SJSA1 (cell line): Measurements from ENCODE around the gene ZNRF2. TPM values are rescaled to one million over a fixed set of nuclear protein-coding genes. Genes with fewer than 3 reads are reported as not detected.
"Not testable (repeated sequence)": the region's sequence is repeated elsewhere in the genome, so short reads cannot be mapped to it uniquely, and the experiment has no call there.

ENCODE experiments used
- DNase-seq, 2 experiments: peaks; one replicate each; pipeline ENCODE4 v3.0.0-alpha.2; 2015 to 2020; ENCODE audit warnings: low spot score in 2 of 2, low read depth in 1 of 2
- H3K27ac ChIP-seq: fragments of 250-450 bp; sonication (Bioruptor Pico); 2 replicates; pipeline ENCODE4 v1.5.1; 2020; ENCODE audit warnings: mild to moderate bottlenecking, moderate library complexity
- H3K27me3 ChIP-seq: fragments of 250-450 bp; sonication (Bioruptor Pico); replicated peaks from 2 replicates; pipeline ENCODE4 v1.5.1; 2020; ENCODE audit warnings: mild to moderate bottlenecking, moderate library complexity
- H3K36me3 ChIP-seq: fragments of 250-450 bp; sonication (Bioruptor Pico); 2 replicates; pipeline ENCODE4 v1.5.1; 2020; ENCODE audit warnings: mild to moderate bottlenecking
- H3K4me1 ChIP-seq: fragments of 250-450 bp; sonication (Bioruptor Pico); replicated peaks from 2 replicates; pipeline ENCODE4 v1.6.1; 2021; ENCODE audit warnings: mild to moderate bottlenecking
- H3K4me3 ChIP-seq: fragments of 250-450 bp; sonication (Bioruptor Pico); 2 replicates; pipeline ENCODE4 v1.5.1; 2020; ENCODE audit warnings: mild to moderate bottlenecking
- H3K9me3 ChIP-seq: fragments of 250-450 bp; sonication (Bioruptor Pico); replicated peaks from 2 replicates; pipeline ENCODE4 v1.5.1; 2020; ENCODE audit warnings: mild to moderate bottlenecking
- total RNA-seq: library from RNA; depleted of rRNA; stranded (reverse); fragments of >200 nt; shearing (Covaris generic); gene quantifications from 2 replicates; pipeline ENCODE4 v1.2.3, GENCODE V29; 2014

Gene ZNRF2
- total RNA-seq, 1 experiment from 2014 or later = 20.3 TPM

DNA sequence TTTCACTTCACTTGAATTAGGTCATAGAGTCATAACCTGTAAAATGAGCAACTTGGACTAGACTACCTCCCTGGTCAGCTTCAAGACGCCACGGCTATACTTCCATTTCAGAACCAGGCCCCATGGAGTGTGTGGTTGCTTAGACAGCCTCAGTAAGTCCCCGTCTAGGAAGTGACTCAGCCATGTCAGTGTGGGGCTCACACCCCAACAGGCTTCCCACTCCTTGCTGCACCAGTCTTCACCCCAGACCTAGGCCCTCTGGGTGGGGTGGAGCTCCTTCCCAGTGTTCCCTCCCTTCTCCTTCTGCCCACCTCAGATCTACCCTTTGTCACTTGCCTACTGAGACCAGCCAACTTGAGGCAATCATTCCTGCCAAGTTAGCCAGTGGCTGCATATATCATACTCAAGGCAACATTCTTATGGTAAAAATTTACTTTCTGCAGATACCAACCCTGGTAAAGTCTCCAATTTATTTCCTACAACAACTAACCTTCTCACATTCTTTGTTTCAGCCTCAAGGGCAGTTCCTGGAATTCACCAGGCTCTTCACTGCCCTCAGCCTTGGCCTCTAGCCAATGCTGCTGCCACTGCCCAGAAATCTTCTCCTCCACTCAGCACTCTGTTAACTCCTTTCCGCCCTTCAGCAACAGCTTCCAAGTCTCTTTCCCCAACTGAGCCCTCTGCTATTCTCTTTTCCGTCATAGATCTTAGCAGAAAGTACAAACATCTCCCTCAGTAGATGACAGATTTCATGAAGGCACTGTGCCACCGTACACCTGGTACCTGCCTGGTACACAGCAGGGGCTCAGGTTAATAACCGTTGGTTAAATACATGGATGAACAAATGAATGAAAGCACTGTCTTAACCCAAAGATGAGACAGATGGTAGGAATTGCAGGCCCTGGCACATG, 31.3 kb upstream of the ZNRF2 start:
- peaks cover 8% of the 10 kb centered on the region for H3K4me1 ChIP-seq
- H3K27ac ChIP-seq = no peak overlapping the region
- DNase-seq = peak in 1 of 2 experiments; percentile 18
- no peaks in the 10 kb centered on the region for H3K36me3 ChIP-seq
- H3K27me3 ChIP-seq = no peaks in the 10 kb centered on the region
- no peak overlapping the region for H3K4me3 ChIP-seq
- no peaks in the 10 kb centered on the region for H3K9me3 ChIP-seq

DNA sequence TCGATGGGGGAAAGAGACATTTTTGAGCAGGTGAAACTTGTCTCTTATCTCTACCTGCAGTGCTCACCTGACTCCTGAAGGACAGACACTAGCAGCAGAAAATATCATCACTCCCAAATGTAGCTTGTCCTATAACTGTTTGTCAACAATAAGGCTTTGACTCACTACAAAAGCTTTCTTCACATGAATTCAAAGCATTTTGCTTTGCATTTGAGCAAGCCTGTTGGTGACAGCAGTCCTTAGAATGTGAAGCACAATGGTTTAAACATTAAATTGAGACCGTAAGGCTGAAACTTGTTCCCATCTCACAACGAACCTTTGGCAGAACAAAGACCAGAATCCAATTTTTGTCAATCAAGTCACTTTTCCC, 30.6 kb upstream of the ZNRF2 start:
- DNase-seq = no peak
- no peak overlapping the region for H3K27ac ChIP-seq
- H3K27me3 ChIP-seq = no peaks in the 10 kb centered on the region
- H3K4me1 ChIP-seq = peaks cover 8% of the 10 kb centered on the region
- no peak overlapping the region for H3K4me3 ChIP-seq
- no peaks in the 10 kb centered on the region for H3K36me3 ChIP-seq
- H3K9me3 ChIP-seq = no peaks in the 10 kb centered on the region

DNA sequence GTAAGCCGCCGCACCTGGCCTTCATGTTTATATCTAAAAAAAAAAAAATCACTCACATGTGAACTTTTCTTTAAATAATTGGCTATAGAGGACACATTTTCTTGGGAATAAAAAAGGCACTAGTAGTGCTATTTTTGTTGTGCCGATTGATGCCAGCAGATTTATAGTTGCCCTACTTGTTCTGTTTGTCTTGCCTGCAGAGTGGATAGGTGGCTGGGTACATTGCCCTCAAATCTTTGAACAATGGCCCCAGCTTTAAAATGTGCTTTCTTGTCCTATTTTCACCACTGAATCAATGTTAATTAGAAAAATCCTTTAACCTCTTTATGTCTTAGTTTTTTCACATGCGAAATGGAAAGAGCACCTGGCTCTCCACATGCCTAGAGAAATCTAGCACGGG, 30.1 kb upstream of the ZNRF2 start:
- H3K27me3 ChIP-seq = no peaks in the 10 kb centered on the region
- no peaks in the 10 kb centered on the region for H3K9me3 ChIP-seq
- H3K36me3 ChIP-seq = no peaks in the 10 kb centered on the region
- H3K4me1 ChIP-seq = peaks cover 8% of the 10 kb centered on the region
- DNase-seq = no peak
- no peak overlapping the region for H3K4me3 ChIP-seq
- H3K27ac ChIP-seq = no peak overlapping the region

DNA sequence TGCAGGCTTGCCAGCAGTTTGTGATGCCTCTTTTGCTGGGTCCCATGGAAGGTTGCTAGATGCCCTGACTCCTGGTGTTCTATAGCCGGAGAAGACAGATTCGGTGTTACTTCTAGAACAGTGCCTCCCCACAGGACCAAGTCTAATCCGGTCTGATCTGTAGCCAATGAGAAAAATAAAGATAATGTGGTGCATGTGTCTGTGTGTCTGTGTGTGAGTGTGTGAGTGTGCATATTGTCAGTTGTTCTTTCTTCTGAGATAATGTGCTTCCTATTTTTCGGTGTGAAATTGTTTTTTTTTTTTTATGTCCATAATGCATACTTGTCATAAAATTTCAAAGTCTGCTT, 29.7 kb upstream of the ZNRF2 start:
- Histone ChIP-seq H3K4me1 (peaks cover 8% of the 10 kb centered on the region), H3K27me3 (no peaks in the 10 kb centered on the region), H3K36me3 (no peaks in the 10 kb centered on the region), H3K4me3 (no peak overlapping the region), H3K27ac (no peak overlapping the region), H3K9me3 (no peaks in the 10 kb centered on the region)
- no peak for DNase-seq

DNA sequence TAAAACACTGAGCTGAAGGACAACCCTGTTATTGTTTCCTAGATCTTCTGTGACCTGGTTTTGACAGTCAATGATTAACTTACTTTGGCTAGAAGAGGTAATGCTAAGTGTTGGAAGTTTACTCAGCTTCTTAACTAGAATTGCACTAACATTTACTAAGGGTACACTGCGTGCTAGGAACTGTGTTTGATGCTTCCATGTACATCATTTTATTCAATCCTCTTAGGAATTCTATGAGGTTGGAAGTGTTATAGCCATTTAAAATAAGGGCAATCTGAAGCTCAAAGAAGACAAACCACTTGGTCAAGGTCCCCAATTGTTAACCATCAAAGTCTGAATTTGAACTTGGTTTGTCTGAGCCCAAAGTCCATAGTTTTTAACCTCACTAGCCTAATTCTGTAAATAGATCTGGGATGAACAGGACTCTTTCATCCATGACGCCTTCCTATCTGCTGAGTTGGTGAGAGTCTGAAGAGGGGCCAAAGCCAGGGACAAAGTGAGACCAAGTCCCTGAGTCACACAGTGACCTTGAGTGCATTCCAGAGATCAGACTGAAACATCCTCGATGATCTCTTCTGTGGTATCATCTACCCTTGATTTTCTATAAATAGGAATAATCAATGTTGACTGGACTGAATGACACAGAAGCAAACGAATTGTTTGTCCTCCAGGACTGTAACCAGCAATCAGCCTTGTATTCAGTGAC, 29.2 kb upstream of the ZNRF2 start:
- no peaks in the 10 kb centered on the region for H3K27me3 ChIP-seq
- H3K36me3 ChIP-seq = no peaks in the 10 kb centered on the region
- H3K9me3 ChIP-seq = no peaks in the 10 kb centered on the region
- DNase-seq = no peak
- H3K4me3 ChIP-seq = no peak overlapping the region
- peaks cover 8% of the 10 kb centered on the region for H3K4me1 ChIP-seq
- H3K27ac ChIP-seq = no peak overlapping the region

DNA sequence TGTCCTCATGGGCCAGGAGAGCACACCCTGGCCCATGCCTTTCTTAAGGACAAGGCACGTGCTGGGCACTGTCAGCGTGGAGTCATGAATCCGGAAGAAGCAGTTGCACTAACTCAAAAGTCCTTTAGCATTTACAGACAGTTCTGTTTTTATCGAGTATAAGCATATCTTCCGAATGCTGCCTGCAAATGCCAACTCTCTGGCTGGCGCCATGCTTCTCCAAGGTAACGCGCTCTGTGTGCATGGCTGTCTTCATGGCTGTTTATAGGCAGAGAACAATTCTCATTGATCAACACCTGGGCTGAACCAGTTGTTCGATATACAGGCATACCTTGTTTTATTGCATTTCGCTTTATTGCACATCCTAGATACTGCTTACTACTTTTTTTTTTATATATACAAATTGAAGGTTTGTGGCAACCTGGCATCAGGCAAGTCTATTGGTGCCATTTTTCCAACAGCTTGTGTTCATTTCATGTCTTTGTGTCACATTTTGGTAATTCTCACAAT, 28.0 kb upstream of the ZNRF2 start:
- H3K27ac ChIP-seq = no peak overlapping the region
- H3K36me3 ChIP-seq = no peaks in the 10 kb centered on the region
- peaks cover 8% of the 10 kb centered on the region for H3K4me1 ChIP-seq
- no peaks in the 10 kb centered on the region for H3K9me3 ChIP-seq
- H3K27me3 ChIP-seq = no peaks in the 10 kb centered on the region
- no peak overlapping the region for H3K4me3 ChIP-seq
- DNase-seq = no peak

DNA sequence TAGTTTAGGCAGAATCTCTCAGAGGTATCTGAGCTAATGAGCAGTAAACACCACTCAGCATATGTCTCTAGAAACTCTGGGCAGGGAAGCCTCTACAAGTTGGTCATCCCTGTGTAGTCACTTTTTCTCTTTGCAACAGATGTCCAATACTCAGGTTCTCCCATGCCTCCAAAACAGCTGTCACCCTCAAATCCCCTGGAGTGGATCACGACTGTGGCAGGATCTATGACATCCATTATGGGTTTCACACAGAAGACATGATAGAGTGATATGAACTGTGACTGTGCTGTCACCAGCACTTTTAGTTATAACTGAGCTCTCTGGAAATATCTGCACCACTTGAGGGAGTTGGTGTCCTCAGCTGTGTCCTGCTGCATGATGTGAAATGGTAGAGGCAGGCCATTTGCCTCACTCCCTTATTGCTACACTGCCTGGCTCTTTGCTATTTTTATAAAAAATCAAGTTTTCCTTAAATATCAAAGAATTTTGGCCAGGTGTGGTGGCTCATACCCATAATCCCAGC, 24.1 kb upstream of the ZNRF2 start:
- peaks cover 7% of the 10 kb centered on the region; the same call in 1 of the 2 replicates for H3K4me1 ChIP-seq
- DNase-seq = no peak

DNA sequence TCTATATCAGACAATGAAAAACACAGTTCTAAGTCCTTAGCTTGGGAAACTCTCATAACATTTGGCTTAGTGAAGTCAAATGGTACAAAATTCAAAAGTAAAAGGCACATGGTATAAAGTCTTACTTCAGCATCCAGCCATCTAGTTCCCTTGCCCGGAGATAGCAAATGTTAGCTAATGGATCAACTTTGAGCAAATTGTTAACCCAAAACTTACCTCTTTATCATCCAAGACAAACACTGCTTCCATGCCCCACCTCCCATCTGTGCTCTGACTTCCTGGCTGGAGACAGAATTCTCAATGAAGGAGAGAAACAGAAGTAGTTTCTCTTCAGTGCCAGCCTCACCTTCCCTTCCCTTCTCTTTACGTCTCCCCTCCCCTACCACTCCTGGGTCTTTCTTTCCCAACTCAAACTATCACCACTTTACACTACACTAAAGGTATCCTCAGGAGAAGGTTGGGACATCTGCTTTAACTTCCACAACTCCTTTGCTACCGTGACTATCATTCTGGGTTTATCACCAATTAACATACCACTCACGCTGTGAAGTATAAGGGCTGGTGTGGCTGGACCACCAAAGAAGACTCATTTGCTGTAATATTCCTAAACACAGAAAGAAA, 21.2 kb upstream of the ZNRF2 start:
- DNase-seq = peak in 1 of 2 experiments; percentile 16
- Histone ChIP-seq H3K4me3 (no peak overlapping the region), H3K27me3 (no peaks in the 10 kb centered on the region), H3K36me3 (no peaks in the 10 kb centered on the region), H3K27ac (no peak overlapping the region), H3K4me1 (peaks cover 7% of the 10 kb centered on the region; the same call in 1 of the 2 replicates), H3K9me3 (no peaks in the 10 kb centered on the region)

More for the DNA sequence above, 24.1 kb upstream of the ZNRF2 start:
- no peaks in the 10 kb centered on the region for H3K9me3 ChIP-seq
- H3K4me3 ChIP-seq = no peak overlapping the region
- no peak overlapping the region for H3K27ac ChIP-seq
- H3K27me3 ChIP-seq = no peaks in the 10 kb centered on the region
- no peaks in the 10 kb centered on the region for H3K36me3 ChIP-seq

DNA sequence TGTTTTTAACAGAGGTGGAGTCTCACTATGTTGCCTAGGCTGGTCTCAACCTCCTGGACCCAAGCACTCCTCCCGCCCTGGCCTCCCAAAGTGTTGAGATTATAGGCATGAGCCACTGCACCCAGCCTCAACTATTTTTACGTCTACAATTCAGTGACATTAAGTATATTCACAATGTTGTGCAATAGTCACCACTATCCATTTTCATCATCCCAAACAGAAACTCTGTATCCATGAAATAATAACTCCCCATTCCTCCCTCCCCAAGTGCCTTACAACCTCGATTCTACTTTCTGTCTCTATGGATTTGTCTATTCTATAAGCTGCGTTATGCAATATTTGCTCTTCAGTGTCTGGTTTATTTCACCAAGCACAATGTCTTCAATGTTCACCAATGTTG, 20.3 kb upstream of the ZNRF2 start:
- Histone ChIP-seq H3K27me3 (no peaks in the 10 kb centered on the region), H3K4me1 (peaks cover 7% of the 10 kb centered on the region; the same call in 1 of the 2 replicates), H3K27ac (no peak overlapping the region), H3K4me3 (no peak overlapping the region), H3K36me3 (no peaks in the 10 kb centered on the region), H3K9me3 (no peaks in the 10 kb centered on the region)
- no peak for DNase-seq

DNA sequence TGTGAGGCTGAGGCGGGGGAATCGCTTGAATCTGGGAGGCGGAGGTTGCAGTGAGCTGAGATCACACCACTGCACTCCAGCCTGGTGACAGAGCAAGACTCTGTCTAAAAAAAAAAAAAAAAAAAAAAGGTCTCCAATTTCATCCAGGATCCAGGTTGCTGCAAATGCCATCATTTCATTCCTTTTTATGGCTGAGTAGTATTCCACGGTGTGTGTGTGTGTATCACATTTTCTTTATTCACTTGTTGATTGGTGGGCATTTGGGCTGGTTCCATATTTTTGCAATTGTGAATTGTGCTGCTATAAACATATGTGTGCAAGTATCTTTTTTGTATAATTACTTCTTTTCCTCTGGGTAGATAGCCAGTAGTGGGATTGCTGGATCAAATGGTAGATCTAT, 19.2 kb upstream of the ZNRF2 start:
- not testable (repeated sequence) for H3K27me3 ChIP-seq, H3K36me3 ChIP-seq, H3K4me3 ChIP-seq, DNase-seq, H3K27ac ChIP-seq, H3K9me3 ChIP-seq, H3K4me1 ChIP-seq

DNA sequence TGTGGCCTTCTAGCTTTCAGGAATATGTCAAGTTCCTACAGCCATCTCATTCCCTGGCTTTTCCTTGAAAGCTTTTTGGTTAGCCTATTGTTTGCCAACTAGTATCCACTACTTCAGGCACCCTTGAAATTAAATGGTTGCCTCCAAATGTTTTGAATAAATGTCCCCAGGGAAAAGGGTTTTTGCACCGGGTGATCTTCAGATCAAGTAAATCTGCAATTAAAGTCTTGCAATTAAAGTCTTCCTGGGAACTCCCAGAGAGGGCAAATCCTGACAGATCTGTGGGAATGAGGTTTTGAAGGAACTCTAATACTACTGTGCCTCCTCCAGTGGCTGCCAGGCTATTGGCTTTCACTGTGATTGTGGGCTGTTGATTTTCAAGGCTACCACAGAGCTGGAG, 17.7 kb upstream of the ZNRF2 start:
- peaks cover 7% of the 10 kb centered on the region; the same call in 1 of the 2 replicates for H3K4me1 ChIP-seq
- no peaks in the 10 kb centered on the region for H3K9me3 ChIP-seq
- H3K36me3 ChIP-seq = no peaks in the 10 kb centered on the region
- no peak for DNase-seq
- H3K27me3 ChIP-seq = no peaks in the 10 kb centered on the region
- H3K4me3 ChIP-seq = no peak overlapping the region
- no peak overlapping the region for H3K27ac ChIP-seq

DNA sequence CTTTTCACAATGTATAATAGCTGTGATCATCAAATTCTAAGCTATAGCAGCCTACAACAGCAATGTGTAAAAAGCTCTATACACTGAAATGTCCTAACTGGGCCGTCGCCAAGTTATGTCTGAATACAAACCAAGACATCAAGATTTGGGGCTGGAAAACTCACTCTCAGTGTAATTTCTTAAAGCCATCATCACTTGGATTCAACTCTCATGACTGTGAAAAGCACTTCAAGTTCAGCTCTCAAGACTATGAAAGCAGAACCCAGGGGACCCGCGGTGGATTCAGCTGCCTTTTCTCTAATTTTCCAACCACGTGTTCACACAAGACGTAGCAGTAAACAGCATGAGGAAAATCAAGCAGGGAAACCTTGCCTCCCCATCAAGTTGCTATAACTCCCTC, 15.8 kb upstream of the ZNRF2 start:
- DNase-seq = no peak
- Histone ChIP-seq H3K4me3 (no peak overlapping the region), H3K27me3 (no peaks in the 10 kb centered on the region), H3K27ac (no peak overlapping the region), H3K4me1 (peaks cover under 1% of the 10 kb centered on the region; the same call in 1 of the 2 replicates), H3K9me3 (no peaks in the 10 kb centered on the region), H3K36me3 (no peaks in the 10 kb centered on the region)

DNA sequence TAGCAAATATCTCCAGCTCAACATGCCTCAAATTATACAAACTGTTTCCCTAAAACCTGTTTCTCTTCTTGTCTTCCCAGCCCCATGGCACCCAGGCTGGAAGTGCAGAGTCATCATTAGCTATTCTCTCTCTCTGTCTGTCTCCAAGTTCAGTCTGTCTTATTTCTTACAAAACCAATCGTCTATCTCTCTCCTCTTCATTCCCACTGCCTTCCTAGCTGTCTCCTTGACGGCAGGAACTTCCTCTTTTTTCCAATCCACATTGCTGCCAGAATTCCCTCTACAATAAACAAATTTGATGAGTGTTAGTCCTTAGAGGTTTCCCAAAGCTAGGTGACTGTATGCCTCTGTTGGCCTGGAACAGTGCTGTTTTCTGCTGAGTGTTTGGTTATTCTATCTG, 14.9 kb upstream of the ZNRF2 start:
- H3K4me3 ChIP-seq = no peak overlapping the region
- H3K27me3 ChIP-seq = no peaks in the 10 kb centered on the region
- no peaks in the 10 kb centered on the region for H3K9me3 ChIP-seq
- no peak overlapping the region for H3K27ac ChIP-seq
- no peak for DNase-seq
- no peaks in the 10 kb centered on the region for H3K36me3 ChIP-seq
- H3K4me1 ChIP-seq = no peaks in the 10 kb centered on the region

DNA sequence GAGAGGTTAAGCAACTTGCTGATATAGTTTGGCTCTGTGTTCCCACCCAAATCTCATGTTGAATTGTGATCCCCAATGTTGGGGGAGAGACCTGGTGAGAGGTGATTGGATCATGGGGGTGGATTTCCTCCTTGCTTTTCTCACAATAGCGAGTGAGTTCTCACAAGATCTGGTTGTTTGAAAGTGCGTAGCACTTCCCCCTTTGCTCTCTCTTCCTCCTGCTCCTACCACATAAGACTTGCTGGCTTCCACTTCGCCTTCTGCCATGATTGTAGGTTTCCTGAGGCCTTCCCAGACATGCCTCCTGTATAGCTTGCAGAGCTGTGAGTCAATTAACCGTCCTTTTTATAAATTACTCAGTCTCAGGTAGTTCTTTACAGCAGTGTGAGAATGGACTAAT, 13.5 kb upstream of the ZNRF2 start:
- Histone ChIP-seq H3K27ac (no peak overlapping the region), H3K4me1 (no peaks in the 10 kb centered on the region), H3K27me3 (no peaks in the 10 kb centered on the region), H3K36me3 (no peaks in the 10 kb centered on the region), H3K9me3 (no peaks in the 10 kb centered on the region), H3K4me3 (no peak overlapping the region)
- DNase-seq = no peak
